CD4-positive, alpha-beta T cell treated with Interleukin-2 at 100 ng/mL for 4 hours (primary cell): ENCODE results near the gene RTP2.

Source experiments
- DNase-seq: peaks from one replicate; pipeline ENCODE4 v3.0.0-alpha.2; 2020; ENCODE audit warnings: low spot score

Gene RTP2

GRCh38 chr3:187738331-187739093, 36.2 kb upstream of the RTP2 start:
- DNase-seq: peak; percentile 82

DNA sequence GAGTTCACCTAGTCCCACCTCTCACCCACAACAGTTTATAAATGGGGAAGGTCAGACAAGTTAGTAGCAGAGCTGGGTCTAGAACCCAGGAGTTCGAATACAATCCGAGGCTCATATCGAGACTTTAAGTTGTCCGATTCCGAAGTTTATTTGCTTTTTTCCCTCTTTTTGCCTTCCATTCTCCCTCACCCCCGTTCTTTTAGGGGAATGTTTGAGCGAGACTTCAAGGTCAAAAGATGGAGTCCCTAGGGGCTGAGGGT, 35.6 kb upstream of the RTP2 start:
- no peak for DNase-seq

- DNase-seq: peak; percentile 80
These were observed 35.2 kb upstream of the RTP2 start for GRCh38 chr3:187737368-187738070.

- DNase-seq: no peak
These were observed 34.6 kb upstream of the RTP2 start for GRCh38 chr3:187737006-187737367.

GRCh38 chr3:187736418-187736871, 34.1 kb upstream of the RTP2 start:
- DNase-seq: no peak

DNA sequence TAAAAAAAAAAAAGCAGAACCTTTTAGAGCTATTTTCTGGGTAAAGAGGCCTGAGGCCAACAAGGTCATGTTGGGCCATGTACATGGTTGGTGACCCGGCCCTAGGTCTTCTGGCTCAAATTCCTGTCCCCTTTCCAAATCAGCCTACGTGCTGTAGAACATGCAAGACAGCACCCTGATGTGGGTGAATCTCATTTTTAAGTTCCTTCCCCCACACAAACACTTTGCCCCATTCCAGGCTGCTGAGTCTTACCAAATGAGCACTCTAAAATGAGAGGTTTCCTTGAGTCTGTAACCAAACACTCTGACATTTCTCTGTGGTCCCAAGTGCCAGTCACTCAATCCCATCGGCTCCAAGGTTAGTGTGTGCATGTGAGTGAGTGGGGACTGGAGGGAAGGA, 33.5 kb upstream of the RTP2 start:
- DNase-seq: no peak

DNA sequence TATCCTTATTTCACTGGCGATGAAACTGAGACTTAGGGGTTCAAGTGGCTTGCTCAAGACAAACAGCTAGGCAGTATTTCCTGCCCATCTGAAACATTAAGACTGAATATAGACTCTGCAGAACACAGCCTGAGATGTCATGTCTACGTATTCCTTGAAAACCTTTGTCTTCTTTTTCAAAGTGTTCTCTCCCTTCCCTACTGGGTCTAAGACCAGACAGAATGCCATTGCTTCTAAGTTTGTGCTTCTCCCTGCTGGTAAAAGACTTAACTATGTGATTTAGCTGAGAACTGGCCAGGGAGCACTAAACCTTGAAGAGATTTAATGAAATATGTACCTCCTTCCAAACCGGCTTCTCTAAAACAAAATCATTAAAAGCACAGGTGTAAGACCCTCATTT, 33.0 kb upstream of the RTP2 start:
- no peak for DNase-seq

- no peak for DNase-seq
These were observed 32.5 kb upstream of the RTP2 start for GRCh38 chr3:187734841-187735240.

DNA sequence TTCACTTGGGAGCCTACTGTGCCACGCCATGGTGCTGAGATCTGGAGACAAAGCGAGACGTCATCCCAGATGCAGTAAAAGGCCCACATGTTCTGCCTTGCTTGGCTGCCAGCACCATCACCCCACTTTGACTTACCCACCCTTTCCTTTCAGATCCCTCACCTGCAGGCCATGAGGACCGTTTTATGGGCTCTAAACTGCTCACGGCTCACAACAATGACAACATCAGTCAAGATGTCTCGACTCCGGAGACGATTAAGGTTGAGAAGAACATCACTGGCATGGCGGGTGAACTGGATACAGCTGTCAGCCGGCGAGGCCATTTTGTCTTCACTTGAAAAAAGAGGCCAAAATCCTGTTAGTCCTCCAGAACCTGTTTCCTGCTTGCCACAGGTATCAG, 31.0 kb upstream of the RTP2 start:
- no peak for DNase-seq

DNA sequence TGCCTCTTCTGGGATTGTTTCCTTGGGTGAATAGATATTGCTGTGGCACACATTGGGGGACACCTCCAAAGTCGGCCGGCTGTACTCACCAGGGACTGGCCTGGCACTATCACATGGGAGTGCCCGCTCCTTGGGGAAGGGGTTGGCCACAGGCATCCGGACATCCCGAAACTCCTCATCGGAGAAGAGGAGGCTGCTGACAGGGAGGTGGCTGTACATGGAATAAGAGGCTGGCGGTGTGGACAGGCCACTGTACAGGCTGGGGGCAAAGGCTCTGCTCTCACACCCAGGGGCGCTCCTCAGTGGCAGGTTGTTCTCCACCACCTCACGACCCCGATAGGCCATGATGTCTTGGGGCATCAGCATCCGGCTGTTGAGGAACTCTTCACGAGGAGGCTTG, 27.2 kb upstream of the RTP2 start:
- DNase-seq: no peak

DNA sequence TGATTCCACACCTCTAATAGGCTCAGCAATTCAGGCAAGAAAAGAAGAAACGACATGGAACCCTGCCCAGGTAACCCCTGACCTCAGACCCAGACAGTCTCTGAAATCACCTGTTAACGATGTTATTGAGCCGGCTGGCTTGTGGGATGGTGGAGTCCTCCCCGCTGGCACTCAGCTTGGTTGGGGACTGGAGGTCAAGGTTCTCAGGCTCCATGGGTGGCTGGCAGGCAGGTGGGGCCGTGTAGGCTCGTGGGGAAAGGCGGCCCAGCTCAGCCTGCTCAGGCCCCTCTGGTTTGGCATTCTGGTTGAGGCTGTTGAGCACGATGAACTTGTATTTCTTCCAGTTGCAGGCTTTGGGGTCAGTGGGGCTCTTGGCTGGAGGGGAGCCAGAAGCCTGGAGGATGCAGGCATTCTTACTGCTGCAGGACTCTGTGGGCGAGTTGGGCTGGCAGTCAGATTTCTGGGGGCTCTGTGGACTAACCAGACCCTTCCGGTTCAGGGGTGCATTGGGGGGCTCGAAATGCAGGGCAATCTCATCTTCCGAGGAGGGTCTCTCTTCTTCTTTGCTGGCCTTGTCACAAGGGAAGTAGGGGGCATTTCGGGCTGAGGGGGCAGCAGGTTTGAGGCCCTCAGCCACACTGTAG, 26.7 kb upstream of the RTP2 start:
- no peak for DNase-seq

DNA sequence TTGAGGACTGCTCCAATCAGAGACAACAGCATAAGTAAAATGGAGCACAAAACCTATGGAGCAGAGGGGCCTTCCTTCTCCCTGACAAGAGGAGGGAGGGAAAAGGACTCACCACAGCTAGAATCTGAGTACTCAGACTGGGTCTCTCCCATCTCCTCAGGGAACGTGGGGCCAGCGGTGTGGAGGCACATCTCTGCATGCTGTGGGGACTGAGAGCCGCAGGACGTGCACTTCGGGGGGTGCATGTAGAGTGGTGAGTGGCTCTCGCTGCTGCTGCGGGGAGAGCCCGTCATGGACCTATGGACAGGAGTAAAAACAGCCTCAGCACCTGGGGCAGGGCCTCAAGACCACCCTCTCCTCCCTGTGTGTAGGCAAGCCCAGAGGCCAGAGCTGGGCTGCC, 25.9 kb upstream of the RTP2 start:
- no peak for DNase-seq

DNA sequence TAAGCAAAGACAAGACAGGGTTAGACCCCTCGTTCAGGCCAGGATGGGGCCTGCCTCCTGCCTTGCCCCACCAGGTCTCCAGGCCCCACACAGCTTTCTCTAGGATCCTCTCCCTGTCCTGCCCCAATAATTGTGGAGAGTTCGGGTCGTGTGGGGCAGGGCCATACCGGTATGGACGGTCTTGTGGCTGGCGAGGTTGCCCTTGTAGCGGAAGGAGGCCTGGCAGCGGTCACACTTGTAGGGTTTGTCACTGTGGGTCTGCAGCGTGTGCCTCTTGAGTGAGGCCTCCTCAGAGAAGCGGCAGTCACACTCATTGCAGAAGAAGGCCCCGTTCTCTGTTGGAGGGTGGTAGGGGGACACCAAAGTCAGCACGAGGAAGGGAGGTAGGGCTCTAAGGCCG, 24.2 kb upstream of the RTP2 start:
- no peak for DNase-seq

DNA sequence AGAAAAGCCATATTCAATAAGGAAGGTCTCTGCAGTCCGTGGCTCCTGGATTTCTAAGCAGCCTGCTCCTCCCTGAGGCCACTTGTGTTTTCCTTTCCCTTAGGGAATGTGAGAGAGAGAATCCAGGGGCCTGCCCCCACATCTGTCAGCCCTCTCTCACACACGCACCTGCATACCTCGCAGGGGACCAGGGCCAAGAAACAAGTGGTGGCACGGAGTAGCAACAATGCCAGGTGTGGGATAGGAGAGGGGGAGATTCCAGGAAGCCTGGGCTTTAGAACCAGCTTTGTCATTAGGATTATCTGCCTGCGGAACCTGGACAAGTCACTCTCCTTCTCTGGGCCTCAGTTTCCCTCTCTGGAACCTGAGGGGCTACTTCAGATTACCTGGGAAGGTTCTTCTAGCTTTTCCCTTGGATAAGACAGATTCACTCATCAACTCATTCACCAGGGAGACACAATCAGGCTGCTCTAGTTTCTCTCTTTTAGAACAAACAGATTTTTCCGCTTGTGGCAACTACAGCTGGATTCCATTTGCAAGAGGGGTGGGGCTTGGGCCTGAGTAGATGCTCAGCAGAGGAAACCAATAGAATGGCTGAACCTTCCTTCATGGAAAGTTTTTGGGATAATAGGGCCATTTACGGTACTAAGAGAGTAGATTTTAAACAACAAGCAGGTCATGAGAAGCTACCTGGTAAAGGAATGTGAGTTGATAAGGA, 23.5 kb upstream of the RTP2 start:
- DNase-seq: no peak

DNA sequence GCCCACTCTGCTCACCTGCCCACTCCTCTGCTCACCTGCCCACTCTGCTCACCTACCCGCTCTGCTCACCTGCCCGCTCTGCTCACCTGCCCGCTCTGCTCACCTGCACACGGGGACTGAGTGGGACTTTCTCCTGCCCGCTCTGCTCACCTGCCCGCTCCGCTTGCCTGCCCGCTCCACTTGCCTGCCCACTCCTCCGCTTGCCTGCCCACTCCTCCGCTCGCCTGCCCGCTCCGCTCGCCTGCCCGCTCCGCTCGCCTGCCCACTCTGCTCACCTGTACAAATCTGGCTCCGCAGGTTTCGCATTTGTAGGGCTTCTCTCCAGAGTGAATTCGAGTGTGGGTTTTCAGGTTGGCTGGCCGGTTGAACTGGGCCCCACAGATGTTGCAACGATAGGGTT, 22.9 kb upstream of the RTP2 start:
- no peak for DNase-seq

GRCh38 chr3:187722206-187722612, 19.9 kb upstream of the RTP2 start:
- no peak for DNase-seq

DNA sequence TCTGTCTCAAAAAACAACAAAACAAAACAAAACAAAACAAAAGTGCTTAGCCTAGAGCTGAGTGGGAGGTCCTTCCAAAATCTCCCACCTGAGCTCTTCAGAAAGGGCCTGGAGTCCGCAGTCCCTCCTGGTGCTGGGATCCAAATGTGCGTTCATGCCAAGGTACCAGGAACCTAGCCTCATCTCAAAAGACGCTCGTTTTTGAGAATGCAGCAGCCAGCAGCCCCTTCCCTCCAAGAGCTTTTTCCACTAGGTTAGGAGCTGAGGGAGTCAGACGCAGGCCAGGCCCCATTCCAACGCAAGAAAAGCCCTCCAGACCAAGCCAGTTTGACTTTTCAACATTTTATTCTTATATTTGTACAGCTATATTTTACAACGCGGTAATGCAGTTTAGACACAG, 18.7 kb upstream of the RTP2 start:
- no peak for DNase-seq

- DNase-seq: no peak
These were observed 17.9 kb upstream of the RTP2 start for GRCh38 chr3:187720337-187720670.

DNA sequence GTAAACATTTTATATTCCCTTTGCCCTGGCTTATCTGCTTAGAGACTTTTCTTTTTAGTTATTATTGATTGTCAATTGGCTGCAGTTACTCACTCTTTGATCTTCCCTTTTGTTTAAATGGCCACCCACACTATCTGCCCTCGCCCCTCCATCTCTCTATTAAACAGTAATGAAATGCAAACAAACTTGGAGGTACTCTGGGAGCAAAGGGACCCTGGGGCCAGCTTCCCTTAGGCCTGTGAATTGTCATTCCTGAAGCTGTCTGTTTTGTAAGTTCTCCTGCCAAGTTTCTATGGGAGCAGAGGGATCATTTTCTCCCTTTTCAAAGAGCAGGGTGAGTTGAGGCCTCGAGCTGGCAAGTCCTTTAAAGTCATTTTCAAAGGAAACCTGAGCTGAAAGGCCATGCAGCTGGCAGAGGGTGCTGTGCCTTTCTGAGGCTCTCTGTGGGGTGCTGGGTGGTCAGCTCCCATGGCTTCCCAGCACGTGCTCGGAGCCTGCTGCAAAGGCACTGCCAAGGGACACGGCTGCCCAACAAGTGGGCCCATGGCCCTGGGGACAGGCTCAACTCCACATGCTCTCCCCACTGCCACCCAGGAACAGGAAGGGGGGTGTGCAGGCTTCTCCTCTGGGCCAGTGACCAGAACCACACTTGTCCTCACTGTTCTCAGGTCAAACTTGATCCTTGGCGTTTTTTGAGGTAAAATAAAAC, 17.4 kb upstream of the RTP2 start:
- no peak for DNase-seq

DNA sequence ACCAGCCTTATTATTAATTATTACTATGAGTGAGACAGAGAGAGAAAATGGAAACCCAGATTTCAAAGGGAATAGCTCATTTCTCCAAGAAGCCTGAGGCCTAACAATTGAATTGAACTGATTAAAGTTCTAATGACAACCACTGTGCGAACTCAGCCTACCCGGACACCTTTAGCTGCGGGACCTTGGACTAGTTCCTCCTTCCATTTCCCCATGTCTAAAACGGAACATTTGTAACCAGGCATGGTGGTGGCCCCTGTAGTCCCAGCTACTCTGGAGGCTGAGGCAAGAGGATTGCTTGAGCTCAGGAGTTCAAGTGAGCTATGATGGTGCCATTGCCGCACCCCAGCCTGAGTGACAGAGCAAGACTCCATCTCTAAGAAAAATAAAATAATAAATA, 16.4 kb upstream of the RTP2 start:
- DNase-seq: no peak

- no peak for DNase-seq
These were observed 15.2 kb upstream of the RTP2 start for GRCh38 chr3:187717572-187717971.

DNA sequence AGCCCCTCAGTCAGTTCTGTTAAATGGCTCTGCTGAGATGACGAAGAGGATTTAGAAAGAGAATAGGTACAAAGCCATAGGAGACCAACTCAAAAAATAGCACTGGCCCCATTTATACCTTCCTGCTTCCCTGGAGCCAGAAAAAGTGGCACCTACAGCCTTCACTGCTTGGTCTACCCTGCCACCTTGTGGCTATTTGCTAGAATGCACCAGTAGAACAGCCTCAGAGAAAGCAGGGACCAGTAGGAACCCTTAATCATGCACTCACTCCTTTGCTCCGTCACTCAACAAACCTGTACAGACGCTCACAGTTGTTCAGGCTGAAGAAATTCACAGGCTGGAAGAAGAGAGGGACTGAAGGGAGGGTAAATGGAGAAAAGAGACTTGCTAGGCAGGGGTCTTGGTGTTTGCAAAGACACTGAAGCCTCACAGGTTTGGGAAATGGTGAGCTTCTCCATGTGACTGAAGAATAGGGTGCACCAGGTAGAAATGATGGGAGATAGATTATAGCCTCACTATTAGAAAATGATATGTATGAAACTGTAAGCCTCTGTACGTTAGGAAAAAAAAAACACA, 12.1 kb upstream of the RTP2 start:
- peak; percentile 86 for DNase-seq
